Measurements from ENCODE around the gene PVALB.
"Not testable (repeated sequence)": the region's sequence is repeated elsewhere in the genome, so short reads cannot be mapped to it uniquely, and the experiment has no call there.

PVALB gene

GRCh38 chr22:36754881-36755280 lies 62.0 kb downstream of the PVALB start:
- DNase-seq: not testable (repeated sequence)

- no peak for DNase-seq
Measured at GRCh38 chr22:36753916-36754315, 62.9 kb downstream of the PVALB start.

- DNase-seq: no peak
Measured at GRCh38 chr22:36753120-36753802, 63.6 kb downstream of the PVALB start.
